GM21515 (cell line): Measurements from ENCODE around the gene OSBPL1A.

ENCODE experiments used
- ATAC-seq: cut with Tn5 transposase; IDR thresholded peaks from one replicate; pipeline ENCODE4 v1.9.1; 2021; ENCODE audit not compliant: unreplicated experiment

The OSBPL1A gene

DNA sequence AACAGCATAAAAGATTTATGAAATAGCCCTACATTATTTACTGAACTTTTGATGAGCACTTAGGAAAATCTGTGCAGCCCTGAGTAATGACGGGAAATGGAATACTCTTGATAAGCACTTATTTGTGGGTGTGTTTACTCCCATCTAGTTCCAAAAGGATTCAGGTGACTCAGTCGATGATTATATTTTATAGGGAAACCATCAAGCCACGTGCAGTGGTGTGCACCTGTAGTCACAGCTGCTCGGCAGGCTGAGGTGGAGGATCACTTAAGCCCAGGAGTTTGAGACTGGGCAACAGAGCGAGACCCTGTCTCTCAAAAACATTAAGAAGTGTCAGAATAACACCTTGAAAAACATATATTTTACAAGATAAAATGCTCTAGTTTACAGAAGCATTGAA lies 166.9 kb downstream of the OSBPL1A start:
- ATAC-seq: no peak

DNA sequence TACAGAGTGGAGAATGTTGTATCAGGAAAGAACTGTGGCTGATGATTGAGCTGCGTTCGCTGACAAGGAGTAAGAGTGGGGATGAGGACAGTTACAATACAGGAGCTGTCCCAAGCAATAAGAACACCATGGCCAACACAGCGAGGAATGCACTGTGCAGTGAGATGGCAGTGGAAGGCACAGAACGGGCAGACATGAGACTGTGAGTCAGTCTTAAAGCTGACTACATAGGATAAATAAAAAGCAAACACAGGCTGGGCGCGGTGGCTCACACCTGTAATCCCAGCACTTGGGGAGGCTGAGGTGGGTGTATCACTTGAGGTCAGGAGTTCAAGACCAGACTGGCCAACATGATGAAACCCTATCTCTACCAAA lies 169.0 kb downstream of the OSBPL1A start:
- ATAC-seq: no peak

- ATAC-seq: no peak
Observed at GRCh38 chr18:24227977-24228666, 169.5 kb downstream of the OSBPL1A start.

GRCh38 chr18:24220318-24220688 lies 177.3 kb downstream of the OSBPL1A start:
- ATAC-seq: no peak

DNA sequence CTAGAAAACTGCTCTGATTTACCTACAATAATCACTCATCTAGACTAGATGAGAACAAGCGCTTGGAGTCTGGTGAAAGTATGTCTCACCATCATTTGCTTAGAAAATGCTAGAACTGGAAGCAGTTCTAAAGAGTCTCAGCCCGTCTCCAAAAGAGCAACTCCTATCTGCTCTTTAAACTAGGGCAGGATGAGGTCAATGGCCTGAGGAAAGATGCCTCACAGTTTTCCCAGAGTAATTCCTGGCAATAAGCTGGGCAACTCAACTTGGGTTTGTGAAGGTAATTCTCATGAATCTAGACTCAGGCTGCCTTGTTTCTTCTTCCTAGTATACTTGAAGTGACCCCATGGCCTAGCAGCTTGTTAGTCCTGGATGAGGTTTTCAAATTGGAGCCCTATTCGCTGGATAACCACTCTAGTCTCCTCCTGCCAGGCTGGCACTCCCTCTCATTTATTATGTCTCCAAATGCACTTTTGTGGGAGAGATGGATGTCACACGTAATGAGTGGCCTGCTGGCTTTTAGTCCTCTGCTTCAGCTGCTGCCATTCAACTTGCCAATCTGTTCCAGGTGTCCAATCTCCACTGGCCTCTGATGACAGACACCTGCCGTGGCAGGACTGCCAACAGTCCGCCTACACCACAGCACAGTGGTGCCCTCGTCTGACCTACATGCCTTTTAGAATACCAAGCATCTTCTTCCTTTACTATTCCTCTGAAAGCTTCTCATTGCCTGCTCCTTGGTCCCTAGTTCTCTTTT lies 177.9 kb downstream of the OSBPL1A start:
- ATAC-seq: no peak

DNA sequence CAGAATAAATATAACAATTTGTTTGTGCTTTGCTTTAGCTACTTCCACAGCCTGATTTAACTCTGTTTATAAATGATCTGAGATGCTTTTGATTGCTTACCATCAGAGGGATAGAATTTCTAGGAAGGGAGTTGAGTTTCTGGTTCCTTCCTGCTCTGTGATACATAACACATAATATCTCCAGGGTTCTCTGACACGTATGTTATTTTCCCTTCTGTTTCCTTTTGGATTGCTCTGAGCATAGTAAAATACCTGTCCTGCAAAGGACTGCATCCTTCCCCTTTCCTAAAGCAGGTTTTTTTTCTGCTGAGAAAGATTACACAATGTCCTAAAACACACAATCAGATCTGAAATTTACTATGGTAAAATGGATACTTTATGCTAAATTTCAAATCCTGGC lies 182.7 kb downstream of the OSBPL1A start:
- ATAC-seq: no peak

GRCh38 chr18:24214144-24214543 lies 183.5 kb downstream of the OSBPL1A start:
- ATAC-seq: no peak

DNA sequence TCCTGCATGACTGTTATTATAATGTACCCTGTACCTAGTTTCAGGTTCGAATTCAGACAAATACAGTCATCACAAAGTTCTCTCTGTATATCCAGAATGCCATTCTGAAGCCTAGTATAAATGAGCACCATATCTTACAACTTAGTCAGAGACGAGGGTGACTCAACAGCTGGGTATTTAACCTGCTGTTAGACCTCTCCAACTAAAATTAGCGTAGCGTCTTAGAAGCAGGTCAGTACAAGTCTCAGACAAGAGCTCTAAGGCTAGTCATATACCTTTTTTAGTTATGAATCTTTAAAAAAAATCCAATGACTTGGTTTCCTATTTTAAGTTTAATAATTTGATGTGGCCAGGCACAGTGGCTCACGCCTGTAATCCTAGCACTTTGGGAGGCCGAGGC lies 184.7 kb downstream of the OSBPL1A start:
- ATAC-seq: no peak

DNA sequence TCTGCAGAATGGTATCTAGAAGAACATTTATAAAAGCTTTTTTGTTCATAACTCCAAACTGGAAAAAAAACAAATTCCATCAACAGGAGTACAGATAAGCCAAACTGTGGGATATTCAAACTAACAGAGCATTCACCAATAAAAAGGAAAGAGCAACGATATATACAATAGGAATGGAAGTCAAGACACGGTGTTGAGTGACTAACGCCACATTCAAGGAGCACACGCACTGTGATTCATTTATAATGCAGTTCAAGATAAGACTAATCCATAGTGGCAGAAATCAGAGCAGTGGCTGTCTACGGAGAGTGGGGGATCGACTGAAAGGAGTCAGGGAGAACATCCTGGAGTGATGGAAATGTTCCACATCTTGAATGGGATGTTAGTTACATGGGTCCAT lies 188.1 kb downstream of the OSBPL1A start:
- no peak for ATAC-seq

- ATAC-seq: no peak
Observed at GRCh38 chr18:24208270-24209035, 189.2 kb downstream of the OSBPL1A start.

DNA sequence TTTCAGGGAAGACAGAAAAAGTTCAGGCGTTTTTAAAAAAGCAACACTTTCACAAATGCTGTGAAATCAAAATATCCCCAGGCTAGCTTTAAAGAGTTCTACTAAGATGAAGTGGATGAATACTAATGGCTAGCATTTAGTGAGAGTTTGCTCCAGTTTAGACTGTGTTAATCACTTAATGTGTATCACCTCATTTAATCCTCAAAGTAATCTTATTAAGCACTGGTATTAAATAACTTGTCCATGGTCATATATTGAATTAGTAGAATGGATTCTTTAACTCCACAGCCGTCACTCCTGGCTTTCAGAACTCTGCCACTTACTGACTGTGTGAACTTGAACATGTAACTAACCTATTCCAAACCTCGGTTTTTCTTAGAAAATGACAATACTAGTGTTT lies 192.7 kb downstream of the OSBPL1A start:
- no peak for ATAC-seq

DNA sequence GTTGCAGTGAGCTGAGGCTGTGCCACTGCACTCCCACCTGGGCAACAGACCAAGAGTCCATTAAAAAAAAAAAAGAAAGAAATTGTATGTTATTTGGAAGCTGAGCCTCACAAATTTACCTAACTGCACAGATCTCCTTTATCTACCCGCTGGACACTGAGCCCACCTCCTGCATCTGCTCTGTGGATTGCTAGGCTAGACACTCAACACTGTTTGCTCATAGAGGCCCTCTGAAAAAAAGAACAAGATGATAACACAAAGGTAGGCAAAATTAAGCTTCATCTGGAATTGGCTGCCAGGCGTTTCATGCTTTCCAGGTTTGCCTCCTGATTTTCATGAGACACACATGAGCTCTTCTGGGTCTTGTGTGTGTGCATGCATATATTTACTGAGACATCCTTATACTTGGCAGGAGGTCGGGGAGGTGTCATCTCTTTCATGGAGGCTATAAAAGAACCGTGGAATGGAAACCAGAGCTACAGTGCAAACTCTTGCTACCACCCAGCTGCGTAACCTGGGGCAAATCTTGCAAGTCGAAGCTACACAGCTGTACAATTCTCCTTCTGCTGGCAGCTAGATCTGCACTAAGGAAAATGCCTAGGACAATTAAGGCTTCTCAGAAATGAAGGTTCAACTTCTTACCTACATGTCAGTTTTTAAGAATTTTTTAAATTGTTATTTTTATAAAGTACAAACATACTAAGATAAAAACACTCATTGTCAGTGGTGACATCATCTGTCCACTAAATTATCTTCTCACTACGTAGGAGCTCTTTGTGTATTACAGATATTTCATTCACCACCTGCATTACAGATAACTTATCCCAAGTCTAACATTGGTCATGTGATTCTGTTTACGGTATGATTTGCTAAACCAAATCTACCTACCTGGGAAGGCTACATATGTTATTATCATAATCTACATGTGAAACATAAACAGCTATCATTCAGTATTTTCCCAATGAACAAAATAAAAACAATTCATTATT lies 195.6 kb downstream of the OSBPL1A start:
- ATAC-seq: no peak

DNA sequence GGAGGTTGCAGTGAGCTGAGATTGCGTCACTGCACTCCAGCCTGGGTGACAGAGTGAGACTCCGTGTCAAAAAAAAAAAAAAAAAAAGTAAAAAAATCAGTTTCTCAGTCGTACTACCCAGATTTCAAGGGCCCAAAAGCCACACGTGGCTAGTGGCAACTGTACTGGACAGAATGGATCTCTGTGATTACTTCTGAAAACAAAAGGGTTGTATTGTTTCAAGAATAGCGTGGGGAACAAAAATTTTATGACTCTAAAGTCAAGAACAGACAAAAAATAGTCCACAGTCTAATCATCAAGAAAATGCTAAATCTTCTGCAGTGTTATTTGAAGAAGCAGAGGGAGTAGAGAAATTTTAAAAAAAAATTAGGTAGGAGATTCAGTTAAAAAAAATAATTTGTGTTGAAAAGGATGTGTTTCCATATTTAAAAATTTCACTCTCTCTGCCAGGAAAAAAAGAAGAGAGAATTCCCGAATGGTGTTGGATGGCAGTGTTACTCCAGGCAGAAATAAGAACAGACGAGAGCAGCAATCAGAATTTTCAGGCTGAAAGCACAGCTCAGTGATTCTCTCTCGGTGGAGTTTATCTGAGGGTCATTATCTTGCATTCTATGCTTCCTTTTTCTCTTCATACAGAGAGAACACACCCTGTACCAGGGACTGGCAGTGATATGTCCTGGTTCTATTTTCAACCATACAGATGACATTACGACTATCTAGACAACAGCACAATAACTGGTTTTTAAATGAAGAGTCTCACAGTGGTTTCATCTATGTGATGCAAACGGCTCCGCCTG lies 196.9 kb downstream of the OSBPL1A start:
- ATAC-seq: no peak

GRCh38 chr18:24199372-24199962 lies 198.2 kb downstream of the OSBPL1A start:
- no peak for ATAC-seq

- ATAC-seq: no peak
Observed at GRCh38 chr18:24198461-24198860, 199.2 kb downstream of the OSBPL1A start.

GRCh38 chr18:24197412-24197811 lies 200.2 kb downstream of the OSBPL1A start:
- no peak for ATAC-seq

- ATAC-seq: no peak
Observed at GRCh38 chr18:24196764-24197163, 200.9 kb downstream of the OSBPL1A start.

DNA sequence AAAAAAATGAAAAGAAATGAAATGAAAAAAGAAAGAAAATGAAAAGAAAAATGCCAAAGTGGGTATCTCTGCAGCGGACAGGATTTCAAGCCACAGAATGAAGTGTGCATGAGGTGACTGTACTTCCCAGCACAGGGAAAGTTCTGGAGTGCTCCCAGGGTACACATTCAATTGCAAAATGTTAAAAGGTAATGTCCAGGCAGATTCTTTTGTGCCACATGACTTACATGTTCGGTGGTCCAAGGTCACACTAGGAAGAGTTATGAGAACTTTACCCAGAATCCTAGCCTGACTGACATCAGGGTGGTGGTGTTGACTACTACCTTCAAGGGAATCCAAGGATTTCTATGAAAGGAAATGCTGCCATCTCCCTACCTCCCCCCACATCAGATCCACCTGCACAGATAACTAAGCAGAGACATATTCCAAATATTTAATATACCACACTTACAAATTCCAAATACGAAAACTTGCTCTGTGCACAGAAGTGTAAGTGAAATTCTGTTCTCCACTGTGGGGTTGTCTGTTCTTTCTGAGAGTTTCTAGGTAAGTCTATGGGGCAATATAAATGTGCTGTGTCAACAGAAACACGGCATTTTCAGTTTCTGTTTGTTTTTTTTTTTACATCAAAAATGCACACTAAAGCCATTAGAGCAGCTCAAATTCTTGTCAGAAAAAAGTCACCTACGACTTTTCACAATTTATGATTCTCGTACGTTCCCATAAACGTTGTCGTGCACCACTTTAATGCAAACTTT lies 202.1 kb downstream of the OSBPL1A start:
- no peak for ATAC-seq

GRCh38 chr18:24190590-24190989 lies 207.0 kb downstream of the OSBPL1A start:
- no peak for ATAC-seq
